Pancreas (tissue), 10 donors: ENCODE results near the gene FAF2. TPM values are rescaled to one million over a fixed set of nuclear protein-coding genes. Genes with fewer than 3 reads are reported as not detected.

ENCODE experiments used
- ATAC-seq, 4 donors: fragments of 200-7000 bp; cut with Tn5 transposase; one replicate each; pipeline versions ENCODE4 v1.8.0 to v1.9.1; 2020; ENCODE audit warnings: mild to moderate bottlenecking in 4 of 4, moderate library complexity in 4 of 4
- DNase-seq, 6 donors: peaks; one replicate each; pipeline ENCODE4 v3.0.0-alpha.2; 2020
- FAIRE-seq: peaks from 2 replicates; lab custom pipeline; 2012; peaks lifted over from hg19 to GRCh38; lab: Jason Lieb, UNC
- H3K27ac ChIP-seq, 4 donors: fragments of 200-600 bp; sonication (generic); 1 replicate in 3 of 4; 2 replicates in 1 of 4; pipeline versions ENCODE4 v1.5.0 to v1.8.0; 2020
- H3K27me3 ChIP-seq, 4 donors: fragments of 200-600 bp; one replicate each; pipeline ENCODE4 v1.8.0; 2021
- H3K36me3 ChIP-seq, 3 donors: fragments of 200-600 bp; sonication (generic) in 1 of 3; one replicate each; pipeline versions ENCODE4 v1.5.0 to v1.8.0; 2020 to 2021
- H3K4me1 ChIP-seq, 3 donors: fragments of 200-600 bp; one replicate each; pipeline ENCODE4 v1.8.0; 2021
- H3K4me3 ChIP-seq, 4 donors: fragments of 200-600 bp; sonication (generic) in 2 of 4; one replicate each; pipeline versions ENCODE4 v1.5.0 to v1.8.0; 2020 to 2021
- H3K9me3 ChIP-seq, 4 donors: fragments of 200-600 bp; one replicate each; pipeline ENCODE4 v1.8.0; 2021
- WGBS, 2 donors: extraction: QIAGEN DNeasy Blood & Tissue Kit; methylation state at CpG; one replicate each; pipeline ENCODE4 v1.1.7; 2013; 5-methylcytosine and 5-hydroxymethylcytosine counted together
- intact Hi-C, 3 donors: fragments of 100-400 bp; cut with DNase I; formaldehyde crosslinking; loops; one replicate each; pipeline versions ENCODE4 v1.11.1 to v1.14.2; 2022
- polyA plus RNA-seq, 2 donors: library from polyadenylated mRNA; stranded (reverse); fragments of 200-250 nt; gene quantifications; one replicate each; pipeline ENCODE4 v1.2.3, GENCODE V29; 2013
- total RNA-seq, 6 donors: library from RNA; stranded (reverse); fragmentation: NEBNext Ultra II Directional in 4 of 6; extraction: Animal tissue kit (Norgen Biotek cat#: 25700) in 4 of 6; gene quantifications; one replicate each; pipeline versions ENCODE4 v1.2.1 to v1.2.4, GENCODE V29; 2021 to 2023
- TF ChIP-seq, protein P1 (sequence below), 4 donors: fragments of 200-600 bp; sonication (generic) in 3 of 4; IDR thresholded peaks; one replicate each; pipeline versions ENCODE4 v1.5.0 to v1.8.0; 2021; ENCODE audit warnings: antibody characterized with exemption in 4 of 4
- donor health status: healthy with polysubstance abuse.
- donor health status: DM: no; HTN: no; CAD: no; lungs with moderate emphysema.
- donor health status: DM: no; HTN: no; CAD: no.
- donor health status: control.
- donor health status: control.
- donor health status: Bipolar disorder and iron deficiency.
- donor health status: DM: yes; HTN: yes; CAD: no.
- donor health status: DM: no; HTN: no; CAD: no.
- donor health status: DM: no; HTN: no; CAD: no.
- donor health status: DM: yes; HTN: yes; CAD: no.

The FAF2 gene
- total and polyA plus RNA-seq, 8 donors = 6.8 to 18.0 (median 15.1) TPM

DNA sequence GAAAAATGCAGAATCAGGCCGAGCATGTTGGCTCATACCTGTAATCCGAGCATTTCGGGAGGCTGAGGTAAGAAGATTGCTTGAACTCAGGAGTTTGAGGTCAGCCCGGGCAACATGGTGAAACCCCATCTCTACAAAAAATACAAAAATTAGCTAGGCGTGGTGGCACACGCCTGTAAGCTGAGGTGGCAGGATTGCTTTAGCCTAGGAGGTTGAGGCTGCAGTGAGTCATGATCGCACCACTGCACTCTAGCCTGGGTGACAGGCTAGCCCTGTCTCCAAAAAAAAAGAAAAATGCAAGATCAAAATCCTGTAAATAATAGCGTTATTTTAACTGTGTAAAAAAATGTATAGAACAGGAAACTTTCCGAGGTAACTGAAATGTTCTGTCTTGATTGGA is 49.7 kb downstream of the FAF2 start:
- H3K36me3 ChIP-seq = peaks cover 11 to 89% (median 41%) of the 10 kb centered on the region in 3 donors
- WGBS, 2 donors = 92 to 96% methylated on average over 9 of the region's 9 CpGs
- TF ChIP-seq, protein P1, sequence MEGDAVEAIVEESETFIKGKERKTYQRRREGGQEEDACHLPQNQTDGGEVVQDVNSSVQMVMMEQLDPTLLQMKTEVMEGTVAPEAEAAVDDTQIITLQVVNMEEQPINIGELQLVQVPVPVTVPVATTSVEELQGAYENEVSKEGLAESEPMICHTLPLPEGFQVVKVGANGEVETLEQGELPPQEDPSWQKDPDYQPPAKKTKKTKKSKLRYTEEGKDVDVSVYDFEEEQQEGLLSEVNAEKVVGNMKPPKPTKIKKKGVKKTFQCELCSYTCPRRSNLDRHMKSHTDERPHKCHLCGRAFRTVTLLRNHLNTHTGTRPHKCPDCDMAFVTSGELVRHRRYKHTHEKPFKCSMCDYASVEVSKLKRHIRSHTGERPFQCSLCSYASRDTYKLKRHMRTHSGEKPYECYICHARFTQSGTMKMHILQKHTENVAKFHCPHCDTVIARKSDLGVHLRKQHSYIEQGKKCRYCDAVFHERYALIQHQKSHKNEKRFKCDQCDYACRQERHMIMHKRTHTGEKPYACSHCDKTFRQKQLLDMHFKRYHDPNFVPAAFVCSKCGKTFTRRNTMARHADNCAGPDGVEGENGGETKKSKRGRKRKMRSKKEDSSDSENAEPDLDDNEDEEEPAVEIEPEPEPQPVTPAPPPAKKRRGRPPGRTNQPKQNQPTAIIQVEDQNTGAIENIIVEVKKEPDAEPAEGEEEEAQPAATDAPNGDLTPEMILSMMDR (IDR thresholded peaks at IDR 0.05) = no peak

DNA sequence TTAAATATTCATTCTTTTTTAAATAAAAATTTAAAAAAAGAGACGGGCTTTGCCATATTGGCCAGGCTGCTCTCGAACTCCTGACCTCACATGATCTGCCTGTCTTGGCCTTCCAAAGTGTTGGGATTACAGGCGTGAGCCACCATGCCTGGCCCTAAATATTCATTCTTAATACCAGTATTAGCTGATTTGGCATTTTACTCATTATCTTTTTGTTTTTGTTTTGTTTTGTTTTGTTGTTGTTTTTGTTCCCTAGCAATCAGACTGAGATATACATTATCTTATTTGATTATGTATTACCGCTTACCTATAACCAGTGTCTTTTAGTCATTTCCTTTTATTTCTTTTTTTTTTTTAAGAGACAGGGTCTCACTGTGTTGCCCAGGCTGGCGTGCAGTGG is 51.1 kb downstream of the FAF2 start:
- Histone ChIP-seq H3K4me1 (no peaks in the 10 kb centered on the region), H3K36me3 (peaks cover 11 to 85% (median 30%) of the 10 kb centered on the region in 3 donors), H3K4me3 (no peak overlapping the region), H3K27ac (no peak overlapping the region), H3K9me3 (no peaks in the 10 kb centered on the region), H3K27me3 (no peaks in the 10 kb centered on the region)
- DNase-seq (no peak), ATAC-seq (no peak), FAIRE-seq (no peak)
- TF ChIP-seq, protein P1 (IDR thresholded peaks at IDR 0.05) = no peak
- 89 to 97% methylated on average over 5 of the region's 5 CpGs for WGBS, 2 donors
- intact Hi-C loops = no loop called here

More for the DNA sequence above, 49.7 kb downstream of the FAF2 start:
- Histone ChIP-seq H3K9me3 (no peaks in the 10 kb centered on the region), H3K27ac (no peak overlapping the region), H3K4me1 (no peaks in the 10 kb centered on the region), H3K4me3 (no peak overlapping the region), H3K27me3 (no peaks in the 10 kb centered on the region)
- DNase-seq (no peak), ATAC-seq (no peak), FAIRE-seq (no peak)
- intact Hi-C loops = no loop called here

DNA sequence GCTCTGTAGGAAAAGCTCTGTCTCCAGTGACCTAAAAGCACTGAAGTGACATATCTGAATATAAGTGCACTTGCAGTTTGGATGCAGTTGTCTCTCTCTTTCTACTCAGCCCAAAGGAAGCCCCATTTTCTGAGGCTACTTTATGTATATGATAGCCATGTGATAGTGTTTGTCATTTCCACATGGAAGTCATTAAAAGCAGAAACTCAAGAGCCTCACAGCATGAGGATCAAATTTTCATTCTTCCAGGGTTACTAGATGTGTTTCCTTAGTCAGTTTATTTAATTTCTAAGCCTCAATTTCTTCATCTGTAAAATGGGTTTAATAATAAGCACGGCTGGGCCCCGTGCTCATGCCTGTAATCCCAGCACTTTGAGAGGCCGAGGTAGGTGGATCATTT is 52.3 kb downstream of the FAF2 start:
- ATAC-seq (no peak), FAIRE-seq (no peak), DNase-seq (no peak)
- Histone ChIP-seq H3K9me3 (no peaks in the 10 kb centered on the region), H3K4me3 (no peak overlapping the region), H3K27me3 (no peaks in the 10 kb centered on the region), H3K4me1 (no peaks in the 10 kb centered on the region), H3K36me3 (peaks cover 11 to 76% (median 29%) of the 10 kb centered on the region in 3 donors), H3K27ac (no peak overlapping the region)
- TF ChIP-seq, protein P1 (IDR thresholded peaks at IDR 0.05) = no peak
- 97 to 100% methylated on average over 3 of the region's 3 CpGs for WGBS, 2 donors
- intact Hi-C loops = no loop called here

DNA sequence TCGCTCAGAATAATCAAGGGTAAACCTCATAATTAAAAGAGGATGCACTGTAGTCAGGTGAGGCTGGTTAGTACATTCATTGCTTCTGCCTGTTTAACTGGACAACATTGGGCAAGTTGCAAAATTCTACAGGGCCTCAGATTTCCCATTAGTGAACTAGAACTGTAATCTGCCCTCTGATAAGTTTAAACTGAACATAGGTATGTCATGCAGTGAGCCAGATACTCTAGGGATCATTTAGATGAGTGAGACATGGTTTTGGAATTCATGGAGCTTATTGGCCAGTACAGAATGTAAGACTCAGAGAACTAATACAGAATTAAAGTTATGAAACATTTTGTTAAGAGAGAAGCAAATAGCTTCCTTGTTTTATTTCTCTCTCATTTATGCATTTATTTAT is 53.1 kb downstream of the FAF2 start:
- Histone ChIP-seq H3K4me3 (no peak overlapping the region), H3K27me3 (no peaks in the 10 kb centered on the region), H3K36me3 (peaks cover 11 to 68% (median 22%) of the 10 kb centered on the region in 3 donors), H3K27ac (no peak overlapping the region), H3K4me1 (no peaks in the 10 kb centered on the region), H3K9me3 (no peaks in the 10 kb centered on the region)
- WGBS, 2 donors = 98 to 100% methylated on average over 1 of the region's 1 CpG
- peak in 1 of 4 donors; percentile 22 for ATAC-seq
- DNase-seq = no peak
- FAIRE-seq = no peak
- TF ChIP-seq, protein P1 (IDR thresholded peaks at IDR 0.05) = no peak
- intact Hi-C loops = no loop called here

DNA sequence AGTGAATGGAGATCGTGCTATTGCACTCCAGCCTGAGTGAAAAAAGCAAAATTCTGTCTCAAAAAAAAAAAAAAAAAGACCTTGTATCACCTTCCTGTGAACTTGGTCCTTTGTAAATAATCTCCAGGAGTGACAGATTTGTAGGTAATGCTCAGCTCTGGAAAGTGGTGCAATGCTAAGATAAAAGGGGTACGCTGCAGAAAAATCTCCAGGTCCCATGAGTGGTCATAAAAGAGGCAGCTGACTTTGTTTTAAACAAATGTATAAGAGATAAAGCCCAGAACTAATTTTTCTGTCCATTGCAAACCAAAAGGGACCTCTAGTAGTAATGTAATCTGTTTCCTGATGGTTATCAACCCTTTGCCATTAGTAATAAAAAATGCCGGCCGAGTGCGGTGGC is 55.3 kb downstream of the FAF2 start:
- intact Hi-C loops = no loop called here
- Histone ChIP-seq H3K4me3 (no peak overlapping the region), H3K4me1 (no peaks in the 10 kb centered on the region), H3K27me3 (no peaks in the 10 kb centered on the region), H3K27ac (no peak overlapping the region), H3K9me3 (no peaks in the 10 kb centered on the region), H3K36me3 (peaks cover 11 to 60% (median 32%) of the 10 kb centered on the region in 3 donors)
- ATAC-seq (no peak), FAIRE-seq (no peak), DNase-seq (no peak)
- TF ChIP-seq, protein P1 (IDR thresholded peaks at IDR 0.05) = no peak
- 96 to 97% methylated on average over 5 of the region's 5 CpGs for WGBS, 2 donors
